GM23338 (cell line): ENCODE results near the gene SYT15. TPM values are rescaled to one million over a fixed set of nuclear protein-coding genes. Genes with fewer than 3 reads are reported as not detected.

Experiments
- ATAC-seq: fragments of 200-7000 bp; cut with Tn5 transposase; 3 replicates; pipeline ENCODE4 v1.9.1; 2020
- DNase-seq: peaks from one replicate; pipeline ENCODE4 v3.0.0-alpha.2; 2015; ENCODE audit warnings: low spot score
- H2AFZ ChIP-seq: fragments of 200-600 bp; sonication (generic); 2 replicates; pipeline ENCODE4 v1.8.0; 2016; ENCODE audit warnings: antibody characterized with exemption, mild to moderate bottlenecking, moderate library complexity
- H3F3A ChIP-seq: fragments of 200-600 bp; sonication (generic); replicated peaks from 2 replicates; pipeline ENCODE4 v1.8.0; 2017; ENCODE audit warnings: antibody characterized with exemption, mixed run types, low read depth
- H3K27ac ChIP-seq: fragments of 200-600 bp; sonication (generic); 2 replicates; pipeline ENCODE4 v1.6.1; 2016; ENCODE audit warnings: low read depth
- H3K27me3 ChIP-seq: fragments of 200-600 bp; sonication (generic); 2 replicates; pipeline ENCODE4 v1.8.0; 2016; ENCODE audit warnings: mild to moderate bottlenecking, mixed run types, moderate library complexity; ENCODE audit not compliant: insufficient read depth
- H3K36me3 ChIP-seq: fragments of 200-600 bp; sonication (generic); 2 replicates; pipeline ENCODE4 v1.8.0; 2016; ENCODE audit warnings: mild to moderate bottlenecking; ENCODE audit not compliant: insufficient read depth
- H3K4me1 ChIP-seq: fragments of 200-600 bp; sonication (generic); 2 replicates; pipeline ENCODE4 v1.8.0; 2016; ENCODE audit warnings: mild to moderate bottlenecking, moderate library complexity; ENCODE audit not compliant: insufficient read depth
- H3K4me2 ChIP-seq: fragments of 200-600 bp; sonication (generic); 2 replicates; pipeline ENCODE4 v1.7.1; 2017; ENCODE audit warnings: mixed run types
- H3K4me3 ChIP-seq: fragments of 200-600 bp; sonication (generic); 2 replicates; pipeline ENCODE4 v1.6.1; 2016; ENCODE audit warnings: mixed run types
- H3K79me2 ChIP-seq: fragments of 200-600 bp; sonication (generic); replicated peaks from 2 replicates; pipeline ENCODE4 v1.8.0; 2017; ENCODE audit warnings: mild to moderate bottlenecking; ENCODE audit not compliant: insufficient read depth
- H3K9me2 ChIP-seq: fragments of 200-600 bp; sonication (generic); 2 replicates; pipeline ENCODE4 v1.8.0; 2017; ENCODE audit not compliant: insufficient read depth
- H4K20me1 ChIP-seq: fragments of 200-600 bp; sonication (generic); replicated peaks from 2 replicates; pipeline ENCODE4 v1.8.0; 2017; ENCODE audit warnings: mild to moderate bottlenecking; ENCODE audit not compliant: insufficient read depth
- H3K27ac Mint-ChIP-seq: 2 replicates; pipeline ENCODE4 v1.8.0; 2020; ENCODE audit warnings: inconsistent platforms, mild to moderate bottlenecking, moderate library complexity, mixed read lengths
- H3K27me3 Mint-ChIP-seq: 3 replicates; pipeline ENCODE4 v1.8.0; 2022; ENCODE audit warnings: low read depth, mild to moderate bottlenecking, moderate library complexity, mixed read lengths, inconsistent platforms; ENCODE audit not compliant: insufficient read depth, poor library complexity
- H3K36me3 Mint-ChIP-seq: 3 replicates; pipeline ENCODE4 v1.8.0; 2021; ENCODE audit warnings: low read depth, mild to moderate bottlenecking, inconsistent platforms, moderate library complexity, mixed read lengths
- H3K4me1 Mint-ChIP-seq: 3 replicates; pipeline ENCODE4 v1.8.0; 2020; ENCODE audit warnings: mild to moderate bottlenecking, inconsistent platforms, mixed read lengths
- H3K4me3 Mint-ChIP-seq: 3 replicates; pipeline ENCODE4 v1.8.0; 2021; ENCODE audit warnings: moderate library complexity, mild to moderate bottlenecking, inconsistent platforms, mixed read lengths
- H3K9me3 Mint-ChIP-seq: 3 replicates; pipeline ENCODE4 v1.8.0; 2020; ENCODE audit warnings: moderate library complexity, mild to moderate bottlenecking, inconsistent platforms, mixed read lengths
- EZH2 ChIP-seq: fragments of 200-600 bp; sonication (generic); IDR thresholded peaks from one replicate; pipeline ENCODE4 v1.8.0; 2017; ENCODE audit warnings: antibody characterized with exemption, mild to moderate bottlenecking, low read depth; ENCODE audit not compliant: unreplicated experiment
- EZH2phosphoT487 ChIP-seq: fragments of 200-600 bp; sonication (generic); IDR thresholded peaks from one replicate; pipeline ENCODE4 v1.8.1; 2018; ENCODE audit warnings: antibody characterized with exemption; ENCODE audit not compliant: unreplicated experiment
- NANOG ChIP-seq: IDR thresholded peaks from 2 replicates; pipeline ENCODE4 v1.6.1; 2016; ENCODE audit warnings: antibody characterized with exemption, borderline replicate concordance
- POLR2AphosphoS5 ChIP-seq: IDR thresholded peaks from 2 replicates; pipeline ENCODE4 v1.6.1; 2016; ENCODE audit warnings: antibody characterized with exemption, low read depth
- ZNF114 ChIP-seq: fragments of 250-450 bp; sonication (Bioruptor Pico); IDR thresholded peaks from 2 replicates; pipeline ENCODE4 v1.5.0; 2020; ENCODE audit warnings: mild to moderate bottlenecking, moderate library complexity
- polyA plus RNA-seq: library from polyadenylated mRNA; unstranded; fragments of >200 nt; fragmentation: Nextera tagmentation; extraction: Ambion mirVana; gene quantifications from 2 replicates; pipeline ENCODE4 v1.2.1, GENCODE V29; 2016
- total RNA-seq: library from RNA; depleted of rRNA; stranded (reverse); fragments of >200 nt; shearing (Covaris generic); gene quantifications from 2 replicates; pipeline ENCODE4 v1.2.3, GENCODE V29; 2014
- TF ChIP-seq, protein P1 (sequence below), 2 experiments: fragments of 200-600 bp in 1 of 2; sonication (generic) in 1 of 2; conservative IDR thresholded peaks; 2 replicates each; pipeline versions ENCODE4 v1.5.1 to v1.6.1; 2016 to 2017; ENCODE audit warnings: antibody characterized with exemption in 2 of 2, low read depth in 2 of 2, mild to moderate bottlenecking in 2 of 2, moderate library complexity in 1 of 2
- TF ChIP-seq, protein P2 (sequence below): IDR thresholded peaks from one replicate; pipeline ENCODE4 v1.6.1; 2018; ENCODE audit warnings: antibody characterized with exemption; ENCODE audit not compliant: unreplicated experiment

Gene SYT15
- total and polyA plus RNA-seq, 2 experiments from 2014 or later, result 1.5 TPM; not detected in 1

DNA sequence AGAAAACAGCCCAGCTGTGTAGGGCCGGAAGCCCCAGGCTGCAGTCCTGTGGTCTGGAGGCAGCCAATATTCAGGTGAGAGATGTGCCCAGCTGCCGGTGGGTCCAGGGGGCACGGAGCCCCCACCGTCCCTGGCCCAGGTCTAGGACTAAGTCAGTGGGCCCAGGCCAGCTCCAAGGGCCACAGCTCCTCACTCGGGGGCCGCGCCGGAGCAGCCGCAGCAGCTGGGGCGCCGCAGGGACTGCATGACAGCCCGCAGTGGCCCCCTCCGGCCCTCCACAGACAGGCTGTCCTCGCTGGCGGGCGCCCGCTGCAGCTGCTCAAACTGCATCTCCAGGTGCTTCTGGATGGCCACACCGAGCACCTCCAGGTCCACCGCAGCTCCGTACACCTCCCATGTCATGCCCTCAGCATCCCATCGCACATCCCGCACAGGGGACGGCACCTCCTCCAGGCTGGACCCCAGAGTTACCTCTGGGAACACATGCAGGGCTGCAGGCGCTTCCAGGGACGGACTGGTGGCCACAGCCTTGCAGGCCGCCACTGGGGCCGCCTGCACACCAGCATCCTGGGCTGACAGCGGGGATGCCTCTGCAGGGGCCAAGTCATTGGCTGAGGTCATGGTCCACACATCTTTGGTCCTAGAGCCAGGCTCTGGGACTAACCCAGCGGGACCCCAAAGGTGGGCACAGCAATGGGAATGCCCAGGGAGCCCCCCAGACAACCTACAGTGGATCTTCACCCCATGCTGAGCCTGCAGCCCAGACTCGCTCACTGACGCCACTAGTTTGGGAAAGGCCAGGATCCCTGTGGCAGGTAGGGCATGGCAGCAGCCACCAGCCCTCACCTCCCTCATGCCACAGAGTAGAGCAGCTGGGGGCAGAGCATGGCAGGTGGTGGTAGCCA is 29.5 kb upstream of the SYT15 start:
- H2AFZ ChIP-seq, result no peak overlapping the region
- Mint-ChIP-seq H3K36me3 (peaks cover 3% of the 10 kb centered on the region; the same call in 1 of the 3 replicates), H3K27me3 (peaks cover 5% of the 10 kb centered on the region), H3K4me1 (no peaks in the 10 kb centered on the region), H3K9me3 (no peaks in the 10 kb centered on the region), H3K27ac (no peak overlapping the region), H3K4me3 (no peak overlapping the region)
- H3K27ac ChIP-seq, result no peak overlapping the region
- H3K4me2 ChIP-seq, result no peak overlapping the region
- peaks cover 27% of the 10 kb centered on the region for H4K20me1 ChIP-seq
- peaks cover 5% of the 10 kb centered on the region for H3K36me3 ChIP-seq
- H3K27me3 ChIP-seq, result no peaks in the 10 kb centered on the region
- DNase-seq (no peak), ATAC-seq (no peak)
- H3F3A ChIP-seq, result 0 out of 2 replicates have a peak, but pooled peaks cover 3% of the 10 kb centered on the region
- no peak for TF ChIP-seq EZH2
- no peak for TF ChIP-seq ZNF114 (CRISPR knock-in tag)
- TF ChIP-seq NANOG, result no peak
- TF ChIP-seq, protein P1, sequence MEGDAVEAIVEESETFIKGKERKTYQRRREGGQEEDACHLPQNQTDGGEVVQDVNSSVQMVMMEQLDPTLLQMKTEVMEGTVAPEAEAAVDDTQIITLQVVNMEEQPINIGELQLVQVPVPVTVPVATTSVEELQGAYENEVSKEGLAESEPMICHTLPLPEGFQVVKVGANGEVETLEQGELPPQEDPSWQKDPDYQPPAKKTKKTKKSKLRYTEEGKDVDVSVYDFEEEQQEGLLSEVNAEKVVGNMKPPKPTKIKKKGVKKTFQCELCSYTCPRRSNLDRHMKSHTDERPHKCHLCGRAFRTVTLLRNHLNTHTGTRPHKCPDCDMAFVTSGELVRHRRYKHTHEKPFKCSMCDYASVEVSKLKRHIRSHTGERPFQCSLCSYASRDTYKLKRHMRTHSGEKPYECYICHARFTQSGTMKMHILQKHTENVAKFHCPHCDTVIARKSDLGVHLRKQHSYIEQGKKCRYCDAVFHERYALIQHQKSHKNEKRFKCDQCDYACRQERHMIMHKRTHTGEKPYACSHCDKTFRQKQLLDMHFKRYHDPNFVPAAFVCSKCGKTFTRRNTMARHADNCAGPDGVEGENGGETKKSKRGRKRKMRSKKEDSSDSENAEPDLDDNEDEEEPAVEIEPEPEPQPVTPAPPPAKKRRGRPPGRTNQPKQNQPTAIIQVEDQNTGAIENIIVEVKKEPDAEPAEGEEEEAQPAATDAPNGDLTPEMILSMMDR (conservative IDR thresholded peaks at IDR 0.05; ENCODE audit: low read depth in 2 of 2), result peak; percentile 31 to 40; a peak in 3 of 4 replicates
- TF ChIP-seq POLR2AphosphoS5, result no peak
- no peak overlapping the region for H3K4me3 ChIP-seq
- H3K79me2 ChIP-seq, result peaks cover under 1% of the 10 kb centered on the region; the same call in 1 of the 2 replicates
- H3K4me1 ChIP-seq, result peaks cover 4% of the 10 kb centered on the region; the same call in 1 of the 2 replicates
- 0 out of 2 replicates have a peak, but pooled peaks cover 4% of the 10 kb centered on the region for H3K9me2 ChIP-seq

DNA sequence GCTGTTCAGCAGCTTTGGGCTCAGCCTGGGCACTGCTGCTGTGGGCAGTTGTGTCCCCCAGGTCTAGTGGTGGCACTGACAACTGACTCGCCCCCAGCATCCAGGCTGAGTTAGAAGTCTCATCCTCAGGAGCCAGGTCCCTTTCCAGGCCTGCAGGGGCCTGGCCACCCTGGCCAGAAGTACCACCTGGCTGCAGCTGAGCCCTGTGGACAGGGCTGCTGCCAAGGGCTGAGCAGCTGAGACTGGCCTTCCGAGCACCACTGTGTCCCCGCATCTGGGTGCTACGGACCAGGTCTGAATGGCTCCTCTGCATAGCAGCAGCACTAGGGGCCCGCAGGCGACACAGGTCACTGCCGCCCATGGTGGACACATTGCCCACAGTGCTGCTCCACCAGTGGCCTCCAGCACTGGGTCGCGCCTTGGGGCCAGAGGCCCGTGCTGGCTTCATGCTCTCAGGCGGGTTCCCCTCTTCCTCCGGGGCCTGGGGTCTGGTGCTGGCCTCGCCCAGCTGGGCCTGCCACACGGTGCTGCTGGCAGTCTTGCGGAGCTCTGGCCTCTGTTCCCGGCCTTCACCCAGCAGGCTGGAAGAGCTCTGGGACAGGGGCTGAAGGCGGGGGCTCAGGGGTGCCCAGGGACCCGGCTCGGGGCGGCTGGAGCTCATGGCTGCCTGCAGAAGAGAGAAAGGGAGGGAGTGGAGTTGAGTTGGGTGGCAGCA is 28.7 kb upstream of the SYT15 start:
- Histone ChIP-seq H3K4me1 (peaks cover 9% of the 10 kb centered on the region), H3F3A (0 out of 2 replicates have a peak, but pooled peaks cover 3% of the 10 kb centered on the region), H3K4me2 (no peak overlapping the region), H3K9me2 (0 out of 2 replicates have a peak, but pooled peaks cover 4% of the 10 kb centered on the region), H3K27me3 (no peaks in the 10 kb centered on the region), H4K20me1 (peaks cover 35% of the 10 kb centered on the region), H3K4me3 (no peak overlapping the region), H3K36me3 (peaks cover 5% of the 10 kb centered on the region), H2AFZ (no peak overlapping the region), H3K79me2 (peaks cover 9% of the 10 kb centered on the region; the same call in 1 of the 2 replicates), H3K27ac (no peak overlapping the region)
- ATAC-seq (no peak), DNase-seq (no peak)
- Mint-ChIP-seq H3K27me3 (peaks cover 5% of the 10 kb centered on the region), H3K4me1 (no peaks in the 10 kb centered on the region), H3K36me3 (peaks cover 3% of the 10 kb centered on the region; the same call in 1 of the 3 replicates), H3K27ac (no peak overlapping the region), H3K4me3 (no peak overlapping the region), H3K9me3 (no peaks in the 10 kb centered on the region)
- TF ChIP-seq NANOG, result no peak
- TF ChIP-seq EZH2, result no peak
- TF ChIP-seq, protein P2, sequence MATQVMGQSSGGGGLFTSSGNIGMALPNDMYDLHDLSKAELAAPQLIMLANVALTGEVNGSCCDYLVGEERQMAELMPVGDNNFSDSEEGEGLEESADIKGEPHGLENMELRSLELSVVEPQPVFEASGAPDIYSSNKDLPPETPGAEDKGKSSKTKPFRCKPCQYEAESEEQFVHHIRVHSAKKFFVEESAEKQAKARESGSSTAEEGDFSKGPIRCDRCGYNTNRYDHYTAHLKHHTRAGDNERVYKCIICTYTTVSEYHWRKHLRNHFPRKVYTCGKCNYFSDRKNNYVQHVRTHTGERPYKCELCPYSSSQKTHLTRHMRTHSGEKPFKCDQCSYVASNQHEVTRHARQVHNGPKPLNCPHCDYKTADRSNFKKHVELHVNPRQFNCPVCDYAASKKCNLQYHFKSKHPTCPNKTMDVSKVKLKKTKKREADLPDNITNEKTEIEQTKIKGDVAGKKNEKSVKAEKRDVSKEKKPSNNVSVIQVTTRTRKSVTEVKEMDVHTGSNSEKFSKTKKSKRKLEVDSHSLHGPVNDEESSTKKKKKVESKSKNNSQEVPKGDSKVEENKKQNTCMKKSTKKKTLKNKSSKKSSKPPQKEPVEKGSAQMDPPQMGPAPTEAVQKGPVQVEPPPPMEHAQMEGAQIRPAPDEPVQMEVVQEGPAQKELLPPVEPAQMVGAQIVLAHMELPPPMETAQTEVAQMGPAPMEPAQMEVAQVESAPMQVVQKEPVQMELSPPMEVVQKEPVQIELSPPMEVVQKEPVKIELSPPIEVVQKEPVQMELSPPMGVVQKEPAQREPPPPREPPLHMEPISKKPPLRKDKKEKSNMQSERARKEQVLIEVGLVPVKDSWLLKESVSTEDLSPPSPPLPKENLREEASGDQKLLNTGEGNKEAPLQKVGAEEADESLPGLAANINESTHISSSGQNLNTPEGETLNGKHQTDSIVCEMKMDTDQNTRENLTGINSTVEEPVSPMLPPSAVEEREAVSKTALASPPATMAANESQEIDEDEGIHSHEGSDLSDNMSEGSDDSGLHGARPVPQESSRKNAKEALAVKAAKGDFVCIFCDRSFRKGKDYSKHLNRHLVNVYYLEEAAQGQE, result no peak
- no peak for TF ChIP-seq EZH2phosphoT487
